SH-SY5Y (cell line): Measurements from ENCODE around the gene LIPH.

Experiments used
- GATA2 ChIP-seq: IDR thresholded peaks from 2 replicates; pipeline ENCODE4 v1.6.1; 2011; ENCODE audit warnings: mild to moderate bottlenecking, low read depth, low read length
- GATA3 ChIP-seq: IDR thresholded peaks from 2 replicates; pipeline ENCODE4 v1.6.1; 2011; ENCODE audit warnings: low read depth, mild to moderate bottlenecking, low read length, moderate library complexity

DNA sequence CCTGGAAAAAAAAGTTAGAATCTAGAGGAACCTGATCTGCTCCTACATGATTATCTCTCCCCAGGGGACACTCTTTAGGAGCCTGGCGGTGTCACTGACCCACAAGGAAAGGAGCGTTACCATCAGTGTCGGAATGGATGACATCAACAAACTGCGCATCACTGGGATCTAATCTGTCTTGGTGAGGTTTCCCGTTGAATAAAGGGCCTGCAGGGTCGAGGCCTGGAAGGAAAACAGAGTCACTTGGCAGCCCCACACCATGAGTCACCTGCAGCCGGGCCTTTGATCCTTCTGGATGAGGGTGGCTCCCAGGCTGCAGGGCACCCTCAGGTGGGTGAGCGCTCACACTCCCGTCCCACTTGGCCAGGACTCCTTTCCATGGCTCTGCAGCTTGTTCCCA, 25.0 kb downstream of the LIPH start:
- TF ChIP-seq GATA3 (no peak), GATA2 (no peak)
